B cell (primary cell): ENCODE measurements around the gene CPNE2. TPM values are rescaled to one million over a fixed set of nuclear protein-coding genes. Genes with fewer than 3 reads are reported as not detected.

Experiments
- ATAC-seq: fragments of 200-7000 bp; cut with Tn5 transposase; one replicate; pipeline ENCODE4 v1.10.0; 2021; ENCODE audit warnings: low read depth, mild to moderate bottlenecking, moderate number of reproducible peaks, moderate library complexity
- CTCF ChIA-PET: fragments of 350-600 bp; sonication (Branson Sonifier 250); formaldehyde crosslinking; loops from one replicate; lab custom pipeline; 2021; ENCODE audit warnings: antibody characterized with exemption, inconsistent platforms; lab: Charles Lee
- POLR2A ChIA-PET: fragments of 350-600 bp; sonication (Branson Sonifier 250); formaldehyde crosslinking; loops from one replicate; lab custom pipeline; 2021; ENCODE audit warnings: antibody characterized with exemption; lab: Charles Lee
- DNase-seq: peaks from one replicate; pipeline ENCODE4 v3.0.0; 2013
- H2AFZ ChIP-seq: 2 replicates; pipeline ENCODE4 v1.6.1; 2012; ENCODE audit warnings: mild to moderate bottlenecking, low read depth, low read length; ENCODE audit not compliant: insufficient read depth, poor library complexity, severe bottlenecking
- H3K27ac ChIP-seq, 2 donors: 1 replicate in 1 of 2; 2 replicates in 1 of 2; pipeline ENCODE4 v1.5.1; 2012 to 2013; ENCODE audit warnings: low read length in 2 of 2, mild to moderate bottlenecking in 2 of 2, moderate library complexity in 1 of 2
- H3K27me3 ChIP-seq, 4 experiments: fragments of 200-600 bp in 1 of 4; sonication (generic) in 1 of 4; replicated peaks in 1 of 4; 1 replicate in 2 of 4; 2 replicates in 2 of 4; pipeline versions ENCODE4 v1.6.1 to v1.7.0; 2013 to 2016; ENCODE audit warnings: low read length in 3 of 4, mild to moderate bottlenecking in 2 of 4, mixed read lengths in 1 of 4, moderate library complexity in 1 of 4; ENCODE audit not compliant: insufficient read depth in 4 of 4, control insufficient read depth in 3 of 4; ENCODE audit errors: control extremely low read depth in 1 of 4
- H3K36me3 ChIP-seq, 2 experiments: replicated peaks in 1 of 2; 1 replicate in 1 of 2; 2 replicates in 1 of 2; pipeline versions ENCODE4 v1.6.1 to v1.7.1; 2013; ENCODE audit warnings: low read length in 1 of 2; ENCODE audit not compliant: insufficient read depth in 2 of 2, control insufficient read depth in 1 of 2; ENCODE audit errors: control extremely low read depth in 1 of 2, extremely low read depth in 1 of 2
- H3K4me1 ChIP-seq, 2 donors: fragments of 200-600 bp in 1 of 2; sonication (generic) in 1 of 2; 1 replicate in 1 of 2; 2 replicates in 1 of 2; pipeline versions ENCODE4 v1.5.1 to v1.6.1; 2013 to 2017; ENCODE audit warnings: low read length in 2 of 2; ENCODE audit not compliant: control insufficient read depth in 2 of 2, insufficient read depth in 2 of 2
- H3K4me2 ChIP-seq: replicated peaks from 2 replicates; pipeline ENCODE3; 2012; ENCODE audit warnings: mild to moderate bottlenecking, low read depth, low read length; ENCODE audit not compliant: poor library complexity, severe bottlenecking
- H3K4me3 ChIP-seq, 5 experiments: fragments of 200-600 bp in 1 of 5; sonication (generic) in 1 of 5; 1 replicate in 3 of 5; 2 replicates in 2 of 5; pipeline versions ENCODE4 v1.5.1 to v1.7.0; 2011 to 2016; ENCODE audit warnings: low read length in 4 of 5, mild to moderate bottlenecking in 4 of 5, low read depth in 2 of 5, control low read depth in 1 of 5, moderate library complexity in 1 of 5; ENCODE audit not compliant: insufficient read depth in 1 of 5; ENCODE audit errors: control extremely low read depth in 1 of 5, extremely low read depth in 1 of 5
- H3K79me2 ChIP-seq: fragments of 200-600 bp; sonication (generic); one replicate; pipeline ENCODE4 v1.6.0; 2016; ENCODE audit warnings: low read length; ENCODE audit not compliant: control insufficient read depth, insufficient read depth
- H3K9ac ChIP-seq: fragments of 200-600 bp; sonication (generic); 2 replicates; pipeline ENCODE4 v1.6.1; 2017; ENCODE audit warnings: mild to moderate bottlenecking, low read length, moderate library complexity
- H3K9me3 ChIP-seq, 3 donors: one replicate each; pipeline versions ENCODE4 v1.6.1 to v1.7.1; 2013; ENCODE audit warnings: low read length in 2 of 3; ENCODE audit not compliant: control insufficient read depth in 2 of 3, insufficient read depth in 1 of 3; ENCODE audit errors: control extremely low read depth in 1 of 3
- H4K20me1 ChIP-seq: 2 replicates; pipeline ENCODE4 v1.6.0; 2012; ENCODE audit warnings: mild to moderate bottlenecking, low read length; ENCODE audit not compliant: insufficient read depth, control insufficient read depth, poor library complexity, severe bottlenecking
- H3K27ac Mint-ChIP-seq: one replicate; pipeline ENCODE4 v1.8.0; 2021; ENCODE audit warnings: mixed read lengths
- H3K27me3 Mint-ChIP-seq: one replicate; pipeline ENCODE4 v1.8.0; 2021; ENCODE audit warnings: mixed read lengths
- H3K4me1 Mint-ChIP-seq: one replicate; pipeline ENCODE4 v1.8.0; 2021; ENCODE audit warnings: mixed read lengths
- H3K4me3 Mint-ChIP-seq: one replicate; pipeline ENCODE4 v1.8.0; 2021; ENCODE audit warnings: mixed read lengths
- H3K9me3 Mint-ChIP-seq: one replicate; pipeline ENCODE4 v1.8.0; 2022; ENCODE audit warnings: mixed read lengths; ENCODE audit not compliant: insufficient read depth
- CTCF ChIP-seq: fragments of 200-600 bp; IDR thresholded peaks from one replicate; pipeline ENCODE4 v1.8.0; 2022; ENCODE audit warnings: antibody characterized with exemption, mild to moderate bottlenecking
- EZH2 ChIP-seq: IDR thresholded peaks from 2 replicates; pipeline ENCODE4 v1.6.1; 2012; ENCODE audit warnings: borderline replicate concordance, low read depth, mild to moderate bottlenecking, moderate library complexity, low read length; ENCODE audit not compliant: insufficient read depth, poor library complexity, severe bottlenecking
- WGBS: methylation state at CpG from one replicate; pipeline ENCODE4 v1.1.5; 2013; ENCODE audit warnings: missing lambda C conversion rate; ENCODE audit not compliant: insufficient coverage; 5-methylcytosine and 5-hydroxymethylcytosine counted together
- intact Hi-C: fragments of 100-400 bp; cut with micrococcal nuclease; formaldehyde crosslinking; loops from one replicate; pipeline ENCODE4 v1.10.0; 2022
- polyA plus RNA-seq: library from polyadenylated mRNA; depleted of rRNA; stranded (reverse); fragments of >200 nt; gene quantifications from 2 replicates; pipeline ENCODE4 v1.2.3, GENCODE V29; 2012
- total RNA-seq, 2 donors: library from RNA; stranded (reverse); fragments of 120-200 nt in 1 of 2; gene quantifications; 1 replicate in 1 of 2; 2 replicates in 1 of 2; pipeline versions ENCODE4 v1.2.3 to v1.2.4, GENCODE V29; 2013 to 2022

The CPNE2 gene
- total and polyA plus RNA-seq, 2 donors (not counting 1 experiment from before 2014, with no cell fraction given): 1.5 to 2.9 TPM

GRCh38 chr16:57150682-57151330, 58.4 kb downstream of the CPNE2 start:
- Histone ChIP-seq H3K9me3 (no peaks in the 10 kb centered on the region), H3K9ac (no peak overlapping the region), H4K20me1 (no peaks in the 10 kb centered on the region), H3K4me2 (no peak overlapping the region), H3K27me3 (no peaks in the 10 kb centered on the region), H3K27ac (no peak overlapping the region), H3K4me3 (no peak overlapping the region), H3K36me3 (peaks cover 0 to 34% of the 10 kb centered on the region in 2 experiments), H3K4me1 (peaks cover 10 to 17% of the 10 kb centered on the region in 2 donors), H2AFZ (no peak overlapping the region), H3K79me2 (no peaks in the 10 kb centered on the region)
- POLR2A ChIA-PET: no interaction called here
- intact Hi-C loops: no loop called here
- peaks cover 18% of the 10 kb centered on the region for H3K4me1 Mint-ChIP-seq
- 100% methylated on average over 9 of the region's 9 CpGs for WGBS
- H3K9me3 Mint-ChIP-seq: no peaks in the 10 kb centered on the region
- TF ChIP-seq EZH2 (no peak), CTCF (no peak)
- H3K27ac Mint-ChIP-seq: no peak overlapping the region
- DNase-seq: no peak
- H3K4me3 Mint-ChIP-seq: no peak overlapping the region
- ATAC-seq: no peak
- CTCF ChIA-PET: interaction anchor here (1.1 to 1.3 kb wide), 2 partner anchors 266 to 268 kb away, joined by 3 to 4 read pairs; no protein-coding TSS in a partner anchor
- no peaks in the 10 kb centered on the region for H3K27me3 Mint-ChIP-seq

GRCh38 chr16:57151369-57151768, 59.0 kb downstream of the CPNE2 start:
- H3K4me2 ChIP-seq: no peak overlapping the region
- H3K9me3 ChIP-seq: no peaks in the 10 kb centered on the region
- H4K20me1 ChIP-seq: peaks cover 3% of the 10 kb centered on the region
- no peak overlapping the region for H3K4me3 ChIP-seq
- ChIA-PET POLR2A (no interaction called here), CTCF (interaction anchor here (0.8 to 1.3 kb wide), 3 partner anchors 15 to 268 kb away, joined by 3 to 4 read pairs (median 3); no protein-coding TSS in a partner anchor)
- peaks cover 10 to 17% of the 10 kb centered on the region in 2 donors for H3K4me1 ChIP-seq
- no peaks in the 10 kb centered on the region for H3K27me3 Mint-ChIP-seq
- H3K27me3 ChIP-seq: no peaks in the 10 kb centered on the region
- H3K9me3 Mint-ChIP-seq: no peaks in the 10 kb centered on the region
- no peak overlapping the region for H3K27ac Mint-ChIP-seq
- H2AFZ ChIP-seq: no peak overlapping the region
- intact Hi-C loops: no loop called here
- no peak overlapping the region for H3K27ac ChIP-seq
- H3K4me1 Mint-ChIP-seq: peaks cover 17% of the 10 kb centered on the region
- ATAC-seq: no peak
- WGBS: no CpG with 5 or more reads among the region's 2 CpGs
- TF ChIP-seq EZH2: no peak
- TF ChIP-seq CTCF: no peak
- no peak overlapping the region for H3K4me3 Mint-ChIP-seq
- peaks cover 0 to 39% of the 10 kb centered on the region in 2 experiments for H3K36me3 ChIP-seq
- no peak overlapping the region for H3K9ac ChIP-seq
- DNase-seq: no peak
- H3K79me2 ChIP-seq: no peaks in the 10 kb centered on the region
